Measurements from ENCODE around the gene SBF1. TPM values are rescaled to one million over a fixed set of nuclear protein-coding genes. Genes with fewer than 3 reads are reported as not detected.

SBF1 gene, protein sequence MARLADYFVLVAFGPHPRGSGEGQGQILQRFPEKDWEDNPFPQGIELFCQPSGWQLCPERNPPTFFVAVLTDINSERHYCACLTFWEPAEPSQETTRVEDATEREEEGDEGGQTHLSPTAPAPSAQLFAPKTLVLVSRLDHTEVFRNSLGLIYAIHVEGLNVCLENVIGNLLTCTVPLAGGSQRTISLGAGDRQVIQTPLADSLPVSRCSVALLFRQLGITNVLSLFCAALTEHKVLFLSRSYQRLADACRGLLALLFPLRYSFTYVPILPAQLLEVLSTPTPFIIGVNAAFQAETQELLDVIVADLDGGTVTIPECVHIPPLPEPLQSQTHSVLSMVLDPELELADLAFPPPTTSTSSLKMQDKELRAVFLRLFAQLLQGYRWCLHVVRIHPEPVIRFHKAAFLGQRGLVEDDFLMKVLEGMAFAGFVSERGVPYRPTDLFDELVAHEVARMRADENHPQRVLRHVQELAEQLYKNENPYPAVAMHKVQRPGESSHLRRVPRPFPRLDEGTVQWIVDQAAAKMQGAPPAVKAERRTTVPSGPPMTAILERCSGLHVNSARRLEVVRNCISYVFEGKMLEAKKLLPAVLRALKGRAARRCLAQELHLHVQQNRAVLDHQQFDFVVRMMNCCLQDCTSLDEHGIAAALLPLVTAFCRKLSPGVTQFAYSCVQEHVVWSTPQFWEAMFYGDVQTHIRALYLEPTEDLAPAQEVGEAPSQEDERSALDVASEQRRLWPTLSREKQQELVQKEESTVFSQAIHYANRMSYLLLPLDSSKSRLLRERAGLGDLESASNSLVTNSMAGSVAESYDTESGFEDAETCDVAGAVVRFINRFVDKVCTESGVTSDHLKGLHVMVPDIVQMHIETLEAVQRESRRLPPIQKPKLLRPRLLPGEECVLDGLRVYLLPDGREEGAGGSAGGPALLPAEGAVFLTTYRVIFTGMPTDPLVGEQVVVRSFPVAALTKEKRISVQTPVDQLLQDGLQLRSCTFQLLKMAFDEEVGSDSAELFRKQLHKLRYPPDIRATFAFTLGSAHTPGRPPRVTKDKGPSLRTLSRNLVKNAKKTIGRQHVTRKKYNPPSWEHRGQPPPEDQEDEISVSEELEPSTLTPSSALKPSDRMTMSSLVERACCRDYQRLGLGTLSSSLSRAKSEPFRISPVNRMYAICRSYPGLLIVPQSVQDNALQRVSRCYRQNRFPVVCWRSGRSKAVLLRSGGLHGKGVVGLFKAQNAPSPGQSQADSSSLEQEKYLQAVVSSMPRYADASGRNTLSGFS (N-terminal part only)
- total RNA-seq (69.1 and 75.8 TPM in 2 replicates), polyA plus RNA-seq (13.5 and 18.7 TPM in 2 replicates), polyA minus RNA-seq (ENCODE audit: low replicate concordance) (118 and 132 TPM in 2 replicates)
- polyA plus RNA-seq (2012) = 33.2 and 49.9 TPM in 2 replicates

DNA sequence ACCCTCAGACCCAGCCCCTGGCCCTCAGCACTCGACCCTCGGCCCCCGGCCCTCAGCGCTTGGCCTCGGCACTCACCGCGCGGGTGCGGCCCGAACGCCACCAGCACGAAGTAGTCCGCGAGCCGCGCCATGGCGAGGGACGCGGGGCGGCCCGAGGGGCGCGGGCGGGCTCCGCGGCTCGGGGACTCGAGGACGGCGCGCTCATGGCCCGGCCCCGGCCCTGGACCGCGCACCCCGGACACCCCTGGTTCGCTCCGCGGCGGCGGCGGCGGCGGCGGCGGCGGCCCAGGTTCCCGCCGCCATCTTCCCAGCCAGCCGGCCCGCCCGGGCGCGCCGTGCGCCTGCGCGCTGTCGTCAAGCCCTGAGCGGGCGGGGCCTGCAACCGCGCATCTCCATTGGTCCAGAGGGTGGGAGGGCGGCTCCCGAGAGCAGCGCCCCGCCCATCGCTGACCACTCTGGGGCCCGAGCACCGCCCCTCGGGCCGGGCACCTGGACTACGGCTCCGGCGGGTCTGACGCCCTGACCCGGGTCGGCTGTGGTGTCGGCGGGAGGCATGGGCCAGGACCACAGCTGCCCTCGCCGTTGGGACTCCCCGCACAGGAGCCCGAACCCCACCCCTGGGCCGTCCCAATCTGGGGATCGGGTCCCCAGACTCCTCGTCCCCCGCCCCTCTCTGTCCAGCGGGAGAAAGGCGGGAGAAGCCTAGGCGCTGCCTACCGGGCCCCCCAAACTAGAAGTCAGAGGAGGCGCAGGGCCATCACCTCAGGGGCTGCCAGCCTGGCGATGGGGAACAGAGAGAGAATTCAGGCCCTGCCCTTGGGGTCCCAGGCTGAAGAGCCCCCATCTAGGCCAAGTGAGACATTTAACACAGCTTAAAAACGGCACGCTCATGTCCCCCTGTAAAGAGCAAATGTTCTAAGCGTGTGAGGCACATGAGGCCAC lies at the start of gene SBF1:
SBF1 (minus strand) TSS at position 326 of the 942 bp plus-strand sequence; CDS start at position 131, 195 bp downstream.
- peaks cover 13% of the 10 kb centered on the region for H3K4me1 ChIP-seq (ENCODE audit: control insufficient read depth, extremely low read depth, insufficient read depth, low read length)
- H3K79me2 ChIP-seq (ENCODE audit: control insufficient read depth, insufficient read depth, low read length) = peaks cover 42% of the 10 kb centered on the region
- H2AFZ ChIP-seq (ENCODE audit: low read length) = peak within 1 kb of the TSS; percentile 67
- H3K4me3 ChIP-seq (replicated peaks in 1 of 4; ENCODE audit: control extremely low read depth in 1 of 4, insufficient read depth in 1 of 4, low read depth in 3 of 4, low read length in 4 of 4) = peak within 1 kb of the TSS; percentile 63 to 73 (median 72)
- peak within 1 kb of the TSS; percentile 71 for H3K27ac ChIP-seq (ENCODE audit: insufficient read depth, low read length)
- DNase-seq (ENCODE audit: low read depth in 2 of 2) = peak; percentile 80 to 86
- H3K9ac ChIP-seq (ENCODE audit: insufficient read depth, low read length) = peak within 1 kb of the TSS; percentile 71
- TF ChIP-seq, protein P1, sequence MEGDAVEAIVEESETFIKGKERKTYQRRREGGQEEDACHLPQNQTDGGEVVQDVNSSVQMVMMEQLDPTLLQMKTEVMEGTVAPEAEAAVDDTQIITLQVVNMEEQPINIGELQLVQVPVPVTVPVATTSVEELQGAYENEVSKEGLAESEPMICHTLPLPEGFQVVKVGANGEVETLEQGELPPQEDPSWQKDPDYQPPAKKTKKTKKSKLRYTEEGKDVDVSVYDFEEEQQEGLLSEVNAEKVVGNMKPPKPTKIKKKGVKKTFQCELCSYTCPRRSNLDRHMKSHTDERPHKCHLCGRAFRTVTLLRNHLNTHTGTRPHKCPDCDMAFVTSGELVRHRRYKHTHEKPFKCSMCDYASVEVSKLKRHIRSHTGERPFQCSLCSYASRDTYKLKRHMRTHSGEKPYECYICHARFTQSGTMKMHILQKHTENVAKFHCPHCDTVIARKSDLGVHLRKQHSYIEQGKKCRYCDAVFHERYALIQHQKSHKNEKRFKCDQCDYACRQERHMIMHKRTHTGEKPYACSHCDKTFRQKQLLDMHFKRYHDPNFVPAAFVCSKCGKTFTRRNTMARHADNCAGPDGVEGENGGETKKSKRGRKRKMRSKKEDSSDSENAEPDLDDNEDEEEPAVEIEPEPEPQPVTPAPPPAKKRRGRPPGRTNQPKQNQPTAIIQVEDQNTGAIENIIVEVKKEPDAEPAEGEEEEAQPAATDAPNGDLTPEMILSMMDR (conservative IDR thresholded peaks at IDR 0.05 in 1 of 2, IDR thresholded peaks at IDR 0.05 in 1 of 2; ENCODE audit: low read depth in 1 of 2, low read length in 2 of 2) = no peak
- no peak for TF ChIP-seq EZH2 (IDR thresholded peaks at IDR 0.05; ENCODE audit: low read length, missing control alignments)
- H3K9me3 ChIP-seq (ENCODE audit: control insufficient read depth, insufficient read depth, low read depth, low read length) = no peaks in the 10 kb centered on the region
- H3K36me3 ChIP-seq (ENCODE audit: control insufficient read depth, insufficient read depth, low read length) = peaks cover 2% of the 10 kb centered on the region
- peaks cover 3% of the 10 kb centered on the region for H3K27me3 ChIP-seq (ENCODE audit: control insufficient read depth, insufficient read depth, low read length)
- peak within 1 kb of the TSS; percentile 96 for H3K4me2 ChIP-seq (ENCODE audit: extremely low read depth, insufficient read depth, low read length)
- peaks cover 3% of the 10 kb centered on the region for H4K20me1 ChIP-seq (ENCODE audit: control insufficient read depth, extremely low read depth, insufficient read depth, low read length)

DNA sequence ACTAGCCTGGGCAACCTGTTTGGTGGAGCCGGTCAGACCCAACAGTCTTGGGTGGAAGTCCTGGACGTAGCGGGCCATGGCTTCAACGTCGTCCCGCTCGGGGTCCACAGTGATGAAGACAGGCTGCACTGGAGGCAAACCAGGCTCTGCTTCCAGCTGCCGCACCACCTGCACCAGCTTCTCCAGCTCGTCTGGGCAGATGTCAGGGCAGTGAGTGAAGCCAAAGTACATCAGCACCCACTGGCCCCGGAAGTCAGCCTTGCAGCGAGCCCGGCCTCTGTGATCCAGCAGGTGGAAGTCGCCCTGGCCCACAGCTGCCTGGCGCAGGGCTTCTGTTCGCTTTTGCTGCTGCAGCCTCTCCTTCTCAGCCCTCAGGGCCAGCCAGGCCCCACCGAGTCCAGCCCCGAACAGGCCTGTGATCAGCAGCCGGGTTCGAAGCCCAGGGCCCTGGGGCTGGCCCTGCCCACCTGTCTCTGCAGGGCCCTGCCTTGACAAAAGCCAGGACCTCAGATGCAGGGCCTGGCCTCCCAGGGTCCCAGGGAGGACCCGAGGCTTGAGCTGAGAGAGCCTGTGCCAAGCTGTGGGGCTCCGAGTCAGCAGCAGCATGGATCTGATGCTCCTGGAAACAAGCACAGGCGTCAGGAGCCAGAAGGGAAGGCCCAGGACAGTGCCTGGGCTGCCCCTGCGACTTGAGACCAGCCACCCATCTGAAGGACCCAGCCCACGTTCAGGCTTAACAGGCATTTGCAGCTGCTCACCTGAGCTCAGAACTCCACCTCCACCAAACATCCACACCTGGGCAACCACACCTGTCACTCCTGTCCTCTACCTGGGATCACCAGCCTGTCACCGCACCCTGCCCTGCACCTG lies 49.2 kb upstream of the SBF1 start:
- Histone ChIP-seq H3K9me3 (ENCODE audit: control insufficient read depth, insufficient read depth, low read depth, low read length) (no peaks in the 10 kb centered on the region), H3K27ac (ENCODE audit: insufficient read depth, low read length) (peak overlapping the region; percentile 71), H3K27me3 (ENCODE audit: control insufficient read depth, insufficient read depth, low read length) (no peaks in the 10 kb centered on the region), H2AFZ (ENCODE audit: low read length) (no peak overlapping the region), H3K4me2 (ENCODE audit: extremely low read depth, insufficient read depth, low read length) (peak overlapping the region; percentile 100), H3K36me3 (ENCODE audit: control insufficient read depth, insufficient read depth, low read length) (peaks cover 17% of the 10 kb centered on the region), H3K79me2 (ENCODE audit: control insufficient read depth, insufficient read depth, low read length) (peaks cover 18% of the 10 kb centered on the region), H4K20me1 (ENCODE audit: control insufficient read depth, extremely low read depth, insufficient read depth, low read length) (no peaks in the 10 kb centered on the region), H3K4me1 (ENCODE audit: control insufficient read depth, extremely low read depth, insufficient read depth, low read length) (peaks cover 11% of the 10 kb centered on the region), H3K4me3 (replicated peaks in 1 of 4; ENCODE audit: control extremely low read depth in 1 of 4, insufficient read depth in 1 of 4, low read depth in 3 of 4, low read length in 4 of 4) (peak overlapping the region; percentile 53 to 82 (median 66)), H3K9ac (ENCODE audit: insufficient read depth, low read length) (peak overlapping the region; percentile 84)
- no peak for DNase-seq (ENCODE audit: low read depth in 2 of 2)
- TF ChIP-seq EZH2 (IDR thresholded peaks at IDR 0.05; ENCODE audit: low read length, missing control alignments) = no peak
- TF ChIP-seq, protein P1 (conservative IDR thresholded peaks at IDR 0.05 in 1 of 2, IDR thresholded peaks at IDR 0.05 in 1 of 2; ENCODE audit: low read depth in 1 of 2, low read length in 2 of 2) = no peak
